ENCODE measurements around the gene TMX3. TPM values are rescaled to one million over a fixed set of nuclear protein-coding genes. Genes with fewer than 3 reads are reported as not detected.

Gene TMX3
- total RNA-seq, 1 experiment from 2014 or later: 39.5 TPM

- Mint-ChIP-seq H3K27me3 (ENCODE audit: low read depth) (no peaks in the 10 kb centered on the region), H3K4me1 (peaks cover 13% of the 10 kb centered on the region in 2 experiments), H3K4me3 (peak overlapping the region; percentile 43 to 68), H3K9me3 (no peaks in the 10 kb centered on the region), H3K36me3 (ENCODE audit: insufficient read depth in 1 of 3, low read depth in 3 of 3) (peaks cover 18 to 43% (median 41%) of the 10 kb centered on the region in 3 experiments), H3K27ac (no peak overlapping the region)
- H2BK5ac ChIP-seq (ENCODE audit: insufficient read length, low read length): no peak overlapping the region
- H2AFZ ChIP-seq (ENCODE audit: low read length): no peak overlapping the region
- no peak for TF ChIP-seq CTCF (conservative IDR thresholded peaks at IDR 0.05)
- H3K27ac ChIP-seq (ENCODE audit: insufficient read length, low read depth, low read length): no peak overlapping the region
- peaks cover 7% of the 10 kb centered on the region; the same call in 1 of the 2 replicates for H3K79me2 ChIP-seq (ENCODE audit: insufficient read depth, low read length)
- no peak overlapping the region for H2BK120ac ChIP-seq (ENCODE audit: low read depth, low read length, poor library complexity, severe bottlenecking)
- H4K91ac ChIP-seq (ENCODE audit: insufficient read length, low read depth, low read length): no peak overlapping the region
- H4K8ac ChIP-seq (replicated peaks; ENCODE audit: insufficient read length, low read depth, low read length): no peak overlapping the region
- no peak overlapping the region for H2BK12ac ChIP-seq (ENCODE audit: insufficient read length, low read depth, low read length)
- no peak overlapping the region for H3T11ph ChIP-seq (ENCODE audit: low read length)
- no peaks in the 10 kb centered on the region for H3K4me1 ChIP-seq (ENCODE audit: insufficient read depth, low read length)
- H3K23me2 ChIP-seq (ENCODE audit: insufficient read length, low read depth, low read length, poor library complexity, severe bottlenecking): peaks cover 3% of the 10 kb centered on the region
- no CpG with 5 or more reads among the region's 4 CpGs for WGBS (ENCODE audit: extremely low coverage, insufficient read length, low lambda C conversion rate)
- no peak overlapping the region for H3K4me2 ChIP-seq (ENCODE audit: insufficient read depth, insufficient read length, low read length)
- no peak overlapping the region for H2BK15ac ChIP-seq (ENCODE audit: low read depth, low read length)
- H2BK20ac ChIP-seq (ENCODE audit: low read depth, low read length, poor library complexity, severe bottlenecking): no peak overlapping the region
- no peak overlapping the region for H2AK5ac ChIP-seq (ENCODE audit: insufficient read length, low read length)
- H3K9me3 ChIP-seq (ENCODE audit: control insufficient read depth, low read depth, low read length): no peaks in the 10 kb centered on the region
- peaks cover 3% of the 10 kb centered on the region for H4K20me1 ChIP-seq (ENCODE audit: control insufficient read depth, insufficient read depth, insufficient read length)
- no peak overlapping the region for H4K5ac ChIP-seq (ENCODE audit: insufficient read length, low read depth, low read length)
- no peak for DNase-seq
- H3K9ac ChIP-seq (ENCODE audit: extremely low read depth, insufficient read length, low read length): no peak overlapping the region
- H3K14ac ChIP-seq (ENCODE audit: insufficient read depth, low read length): no peak overlapping the region
- no peak overlapping the region for H3K18ac ChIP-seq (ENCODE audit: insufficient read length, low read depth, low read length)
- H3K56ac ChIP-seq (ENCODE audit: insufficient read length, low read depth, low read length): no peak overlapping the region
- H3K23ac ChIP-seq (ENCODE audit: insufficient read length, low read depth, low read length): no peak overlapping the region
- H3K27me3 ChIP-seq (ENCODE audit: insufficient read depth, low read length): no peaks in the 10 kb centered on the region
- H3K79me1 ChIP-seq (ENCODE audit: insufficient read depth, low read depth, low read length, poor library complexity, severe bottlenecking): no peaks in the 10 kb centered on the region
- H3K4ac ChIP-seq (ENCODE audit: low read depth, low read length): no peak overlapping the region
Measured at GRCh38 chr18:68713131-68713530, 1.8 kb downstream of the TMX3 start.
